HG02981 (cell line): ENCODE data around the gene PREB.

Source experiments
- ATAC-seq: cut with Tn5 transposase; IDR thresholded peaks from one replicate; pipeline ENCODE4 v1.9.1; 2021; ENCODE audit warnings: mild to moderate bottlenecking, moderate library complexity; ENCODE audit not compliant: unreplicated experiment

Gene PREB

GRCh38 chr2:27096748-27097297 lies 37.6 kb downstream of the PREB start:
- no peak for ATAC-seq

- peak; percentile 56 for ATAC-seq
These were observed 38.4 kb downstream of the PREB start for GRCh38 chr2:27095745-27096651.

- no peak for ATAC-seq
These were observed 39.0 kb downstream of the PREB start for GRCh38 chr2:27095427-27095744.

GRCh38 chr2:27094353-27094984 lies 40.0 kb downstream of the PREB start:
- no peak for ATAC-seq

- ATAC-seq = no peak
These were observed 40.7 kb downstream of the PREB start for GRCh38 chr2:27093430-27094352.

GRCh38 chr2:27092696-27093429 lies 41.6 kb downstream of the PREB start:
- no peak for ATAC-seq

GRCh38 chr2:27091746-27092695 lies 42.4 kb downstream of the PREB start:
- no peak for ATAC-seq

- ATAC-seq = no peak
These were observed 45.1 kb downstream of the PREB start for GRCh38 chr2:27089111-27089954.

- no peak for ATAC-seq
These were observed 45.8 kb downstream of the PREB start for GRCh38 chr2:27088634-27089033.

- no peak for ATAC-seq
These were observed 46.5 kb downstream of the PREB start for GRCh38 chr2:27087823-27088410.

- peak; percentile 2 for ATAC-seq
These were observed 47.5 kb downstream of the PREB start, which contains the start of gene KHK for GRCh38 chr2:27086724-27087593. TSS of gene KHK (plus strand) at chr2:27086772. CDS start at chr2:27087260, 488 bp downstream.

- peak; percentile 72 for ATAC-seq
These were observed 48.2 kb downstream of the PREB start for GRCh38 chr2:27086090-27086723.

GRCh38 chr2:27085673-27086089 lies 48.8 kb downstream of the PREB start:
- peak; percentile 0 for ATAC-seq

- ATAC-seq = no peak
These were observed 49.3 kb downstream of the PREB start for GRCh38 chr2:27085062-27085672.

- no peak for ATAC-seq
These were observed 50.0 kb downstream of the PREB start for GRCh38 chr2:27084297-27085061.
